ENCODE measurements around the gene GALNT12. TPM values are rescaled to one million over a fixed set of nuclear protein-coding genes. Genes with fewer than 3 reads are reported as not detected.

Gene GALNT12
- total and polyA plus RNA-seq, 2 experiments from 2014 or later = 14.6 to 23.6 TPM

GRCh38 chr9:98831696-98832095, 24.2 kb downstream of the GALNT12 start:
- ATAC-seq = no peak
- H3K27me3 Mint-ChIP-seq (ENCODE audit: insufficient read depth, low read depth, poor library complexity) = peaks cover 12% of the 10 kb centered on the region
- no peak for DNase-seq (ENCODE audit: low spot score)
- H3K79me2 ChIP-seq (replicated peaks; ENCODE audit: insufficient read depth) = no peaks in the 10 kb centered on the region
- no peak overlapping the region for H3K4me3 Mint-ChIP-seq
- H3K27ac ChIP-seq (ENCODE audit: low read depth) = no peak overlapping the region
- H3K4me2 ChIP-seq = no peak overlapping the region
- no peaks in the 10 kb centered on the region for H3K27me3 ChIP-seq (ENCODE audit: insufficient read depth)
- H3K36me3 Mint-ChIP-seq (ENCODE audit: low read depth) = peaks cover 4% of the 10 kb centered on the region; the same call in 2 of the 3 replicates
- no peaks in the 10 kb centered on the region for H3K9me3 Mint-ChIP-seq
- H3K9me2 ChIP-seq (ENCODE audit: insufficient read depth) = no peaks in the 10 kb centered on the region
- no peaks in the 10 kb centered on the region for H3F3A ChIP-seq (replicated peaks; ENCODE audit: low read depth)
- H2AFZ ChIP-seq = no peak overlapping the region
- no peak overlapping the region for H3K27ac Mint-ChIP-seq
- H3K4me3 ChIP-seq = no peak overlapping the region
- H3K36me3 ChIP-seq (ENCODE audit: insufficient read depth) = no peaks in the 10 kb centered on the region
- no peaks in the 10 kb centered on the region for H3K4me1 ChIP-seq (ENCODE audit: insufficient read depth)
- no peaks in the 10 kb centered on the region for H4K20me1 ChIP-seq (replicated peaks; ENCODE audit: insufficient read depth)
- H3K4me1 Mint-ChIP-seq = peaks cover 6% of the 10 kb centered on the region; the same call in 1 of the 3 replicates
- TF ChIP-seq ZNF331 (CRISPR knock-in tag; IDR thresholded peaks at IDR 0.05; ENCODE audit: low read depth) = no peak
- TF ChIP-seq NANOG (IDR thresholded peaks at IDR 0.05; ENCODE audit: borderline replicate concordance) = no peak
- no peak for TF ChIP-seq ZNF114 (CRISPR knock-in tag; IDR thresholded peaks at IDR 0.05)
- no peak for TF ChIP-seq POLR2AphosphoS5 (IDR thresholded peaks at IDR 0.05; ENCODE audit: low read depth)
- TF ChIP-seq EZH2 (IDR thresholded peaks at IDR 0.05; ENCODE audit: low read depth, unreplicated experiment) = no peak
- TF ChIP-seq CREB1 (CRISPR knock-in tag; IDR thresholded peaks at IDR 0.05; ENCODE audit: low read depth) = no peak
- TF ChIP-seq STAT1 (IDR thresholded peaks at IDR 0.05; ENCODE audit: unreplicated experiment) = no peak
- no peak for TF ChIP-seq REST (IDR thresholded peaks at IDR 0.05; ENCODE audit: unreplicated experiment)
- no peak for TF ChIP-seq JUNB (IDR thresholded peaks at IDR 0.05; ENCODE audit: unreplicated experiment)
- no peak for TF ChIP-seq CTCF (conservative IDR thresholded peaks at IDR 0.05; ENCODE audit: low read depth in 2 of 2)
- TF ChIP-seq EZH2phosphoT487 (IDR thresholded peaks at IDR 0.05; ENCODE audit: unreplicated experiment) = no peak
- no peak for TF ChIP-seq ZNF462 (CRISPR knock-in tag; IDR thresholded peaks at IDR 0.05)
- TF ChIP-seq ETS1 (IDR thresholded peaks at IDR 0.05) = no peak
